NCI-H460 (cell line): Measurements from ENCODE around the gene COMMD2. TPM values are rescaled to one million over a fixed set of nuclear protein-coding genes. Genes with fewer than 3 reads are reported as not detected.

Experiments
- DNase-seq: peaks from one replicate; pipeline ENCODE4 v3.0.0-alpha.2; 2016; ENCODE audit warnings: low read depth; ENCODE audit errors: extremely low read depth
- small RNA-seq, 2 experiments: library from RNA; depleted of rRNA; stranded (forward); fragments of <200 nt; gene quantifications; one replicate each; pipeline ENCODE3, GENCODE V24; 2014
- total RNA-seq: library from RNA; depleted of rRNA; stranded (reverse); fragments of >200 nt; shearing (Covaris generic); gene quantifications from 2 replicates; pipeline ENCODE4 v1.2.3, GENCODE V29; 2014; rRNA removed

The COMMD2 gene
- total RNA-seq, 1 experiment from 2014 or later, result 38.2 TPM

DNA sequence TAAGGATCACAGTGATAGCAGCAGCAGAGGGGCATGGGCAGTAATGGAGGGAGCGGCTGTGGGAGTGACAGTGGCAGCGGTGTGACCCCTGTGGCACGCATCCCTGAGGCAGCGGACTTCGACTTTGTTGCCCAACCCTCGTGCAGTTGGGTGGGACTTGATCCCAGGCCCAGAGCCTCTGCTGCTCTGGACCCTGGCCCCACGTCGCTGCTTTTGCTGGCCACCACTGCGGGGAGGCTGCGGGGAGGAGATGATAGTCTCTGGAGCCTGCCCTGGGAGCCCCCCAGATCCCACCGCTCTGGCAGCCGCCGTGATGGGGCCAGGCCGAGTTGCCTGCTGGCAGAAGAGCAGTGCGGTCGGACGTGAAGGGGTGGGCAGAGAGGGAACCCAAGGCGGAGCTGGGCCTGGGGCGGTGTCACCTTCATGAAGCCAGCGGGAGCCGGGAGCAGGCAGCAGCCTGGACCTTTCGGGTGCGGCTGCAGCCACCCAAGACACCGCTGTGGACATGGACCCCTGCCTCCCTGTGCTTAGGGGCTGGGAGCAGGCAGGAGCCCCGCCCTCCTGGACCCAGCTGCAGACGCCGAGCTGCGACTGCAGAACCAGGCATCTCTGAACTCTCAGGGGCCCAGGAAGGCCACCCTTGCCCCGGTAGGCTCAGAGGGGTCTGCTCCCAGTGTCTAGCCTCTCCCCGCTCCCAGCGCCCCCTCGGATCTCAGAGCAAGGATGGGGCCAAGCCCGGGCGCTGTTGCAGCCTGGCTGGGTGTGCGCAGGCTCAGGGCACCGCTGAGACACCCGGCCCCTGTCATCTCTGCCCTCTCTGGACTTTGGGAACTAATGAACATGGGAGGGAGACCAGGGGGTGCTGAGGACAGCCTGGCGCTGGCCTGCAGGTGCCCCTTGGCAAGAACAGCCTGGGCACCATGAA, 38.3 kb downstream of the COMMD2 start:
- DNase-seq, result no peak

DNA sequence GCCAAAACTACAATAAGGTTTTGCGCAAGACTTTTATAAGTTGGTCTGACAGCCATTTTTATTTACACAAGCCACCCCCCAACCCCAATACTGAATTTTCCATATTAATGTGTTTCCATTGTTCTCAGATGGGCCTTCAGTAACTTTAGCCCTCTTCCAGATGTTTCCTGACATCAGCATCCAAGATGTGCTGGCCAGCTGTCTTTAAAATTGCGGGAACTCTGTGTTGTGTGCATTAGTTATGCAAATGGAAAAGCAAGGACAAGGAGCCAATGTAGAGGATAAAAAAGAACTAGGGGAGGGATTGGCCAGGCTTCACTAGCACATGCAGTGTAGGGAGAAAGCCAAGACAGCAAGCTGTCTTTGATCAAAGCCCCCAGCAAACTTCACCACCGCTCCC, 45.4 kb downstream of the COMMD2 start:
- no peak for DNase-seq

- DNase-seq, result no peak
These were observed 46.9 kb downstream of the COMMD2 start for GRCh38 chr3:149705416-149705815.

GRCh38 chr3:149703466-149703865, 48.8 kb downstream of the COMMD2 start:
- DNase-seq, result no peak

GRCh38 chr3:149702691-149703441, 49.4 kb downstream of the COMMD2 start:
- DNase-seq, result no peak

GRCh38 chr3:149701977-149702350, 50.3 kb downstream of the COMMD2 start:
- DNase-seq, result no peak

DNA sequence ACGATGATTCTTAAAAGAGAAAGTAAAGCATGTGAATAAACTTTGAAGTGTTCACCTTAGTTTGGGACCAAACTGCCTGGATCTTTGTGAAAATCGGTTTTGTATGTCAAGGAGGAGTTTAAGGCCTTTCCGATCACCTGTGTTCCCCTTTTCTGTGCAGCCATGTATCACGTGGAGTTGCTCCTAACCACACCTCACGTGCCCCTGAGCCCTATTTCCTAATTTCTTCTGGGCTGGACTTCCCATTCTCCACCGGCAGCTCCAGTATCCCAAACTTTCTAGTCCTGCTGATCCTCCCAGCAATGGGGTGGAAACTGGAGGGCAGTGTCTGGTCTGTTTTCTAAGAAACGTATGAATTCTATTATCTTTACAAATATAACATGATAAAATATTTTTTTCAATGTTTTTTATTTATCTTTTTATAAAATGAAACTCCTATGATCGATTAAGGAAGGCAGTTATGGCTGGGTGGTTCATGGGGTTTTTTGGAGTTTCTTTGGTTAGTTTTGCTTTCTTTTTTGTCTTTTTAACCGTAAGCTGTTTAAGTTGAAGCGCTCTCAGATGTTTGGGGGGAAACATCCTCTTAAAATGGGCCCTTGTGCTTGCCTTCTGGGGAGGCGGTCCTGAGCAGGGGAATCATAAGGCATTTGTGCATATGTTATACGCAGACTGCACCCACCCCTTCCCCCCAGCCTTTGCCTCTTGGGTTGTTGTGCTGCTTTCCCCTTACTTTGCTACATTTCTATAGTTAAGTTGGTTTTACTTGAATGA, 50.9 kb downstream of the COMMD2 start:
- DNase-seq, result no peak

Small RNAs within 50 kb of the gene (small RNA-seq; reads per million reads assigned to genes)
- 0 reads per million in 2 experiments for gene RNU6-507P

Other genes with a start within 250 kb of the COMMD2 start
- 43.1 and 48.2 TPM in 2 replicates for gene WWTR1, start 94.5 kb downstream of the COMMD2 start, total RNA-seq
- not detected in 2 replicates for gene ANKUB1, start 40.1 kb upstream of the COMMD2 start, total RNA-seq
- gene RNF13, start 60.7 kb upstream of the COMMD2 start, total RNA-seq, result 63.7 and 70.8 TPM in 2 replicates
- gene PFN2, start 218.4 kb upstream of the COMMD2 start, total RNA-seq, result 179 and 197 TPM in 2 replicates